ENCODE results near the gene FBN2. TPM values are rescaled to one million over a fixed set of nuclear protein-coding genes. Genes with fewer than 3 reads are reported as not detected.
A peak's percentile ranks its signal among the peaks of the same experiment; 100 is the strongest.

The FBN2 gene
- total and polyA plus RNA-seq, 2 donors (not counting 1 experiment from before 2014, with no cell fraction given): 43.1 to 80.1 TPM

DNA sequence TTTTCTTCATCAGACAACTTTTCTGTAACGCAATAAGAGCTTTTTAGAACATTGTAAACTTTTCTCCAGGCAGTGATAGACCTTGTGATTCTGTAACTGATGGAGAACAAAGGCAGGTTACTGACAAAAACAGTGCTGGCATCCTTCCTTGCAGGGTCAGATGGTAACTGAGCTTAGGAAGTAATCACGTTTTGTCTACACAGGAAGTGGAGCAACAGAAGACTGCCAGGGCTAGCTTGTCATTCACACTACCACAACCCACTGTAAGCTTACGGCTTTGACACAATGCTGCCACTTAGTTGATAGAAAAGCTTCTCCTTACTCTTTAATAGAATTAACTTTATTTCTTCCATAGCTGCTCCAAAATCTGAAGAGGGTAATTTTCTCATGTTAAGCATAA, 46.8 kb downstream of the FBN2 start:
- H3K79me2 ChIP-seq (ENCODE audit: control insufficient read depth, insufficient read depth, low read length): no peaks in the 10 kb centered on the region
- H3K9me3 ChIP-seq (ENCODE audit: control insufficient read depth, insufficient read depth, low read depth, low read length): no peaks in the 10 kb centered on the region
- no peaks in the 10 kb centered on the region for H3K27me3 ChIP-seq (ENCODE audit: control insufficient read depth, insufficient read depth, low read length)
- peak; percentile 5 to 31 for DNase-seq (ENCODE audit: low read depth in 2 of 2)
- no peak for TF ChIP-seq EZH2 (IDR thresholded peaks at IDR 0.05; ENCODE audit: low read length, missing control alignments)
- no peak overlapping the region for H2AFZ ChIP-seq (ENCODE audit: low read length)
- H4K20me1 ChIP-seq (ENCODE audit: control insufficient read depth, extremely low read depth, insufficient read depth, low read length): no peaks in the 10 kb centered on the region
- no peak overlapping the region for H3K4me3 ChIP-seq (replicated peaks in 1 of 4; ENCODE audit: control extremely low read depth in 1 of 4, insufficient read depth in 1 of 4, low read depth in 3 of 4, low read length in 4 of 4)
- no peak overlapping the region for H3K9ac ChIP-seq (ENCODE audit: insufficient read depth, low read length)
- no peaks in the 10 kb centered on the region for H3K4me1 ChIP-seq (ENCODE audit: control insufficient read depth, extremely low read depth, insufficient read depth, low read length)
- H3K27ac ChIP-seq (ENCODE audit: insufficient read depth, low read length): no peak overlapping the region
- no peak overlapping the region for H3K4me2 ChIP-seq (ENCODE audit: extremely low read depth, insufficient read depth, low read length)
- H3K36me3 ChIP-seq (ENCODE audit: control insufficient read depth, insufficient read depth, low read length): no peaks in the 10 kb centered on the region

GRCh38 chr5:128490761-128491160, 47.3 kb downstream of the FBN2 start:
- Histone ChIP-seq H3K27me3 (ENCODE audit: control insufficient read depth, insufficient read depth, low read length) (no peaks in the 10 kb centered on the region), H3K4me2 (ENCODE audit: extremely low read depth, insufficient read depth, low read length) (no peak overlapping the region), H3K9ac (ENCODE audit: insufficient read depth, low read length) (no peak overlapping the region), H3K4me1 (ENCODE audit: control insufficient read depth, extremely low read depth, insufficient read depth, low read length) (no peaks in the 10 kb centered on the region), H2AFZ (ENCODE audit: low read length) (no peak overlapping the region), H3K9me3 (ENCODE audit: control insufficient read depth, insufficient read depth, low read depth, low read length) (no peaks in the 10 kb centered on the region), H3K79me2 (ENCODE audit: control insufficient read depth, insufficient read depth, low read length) (no peaks in the 10 kb centered on the region), H3K27ac (ENCODE audit: insufficient read depth, low read length) (no peak overlapping the region), H3K4me3 (replicated peaks in 1 of 4; ENCODE audit: control extremely low read depth in 1 of 4, insufficient read depth in 1 of 4, low read depth in 3 of 4, low read length in 4 of 4) (no peak overlapping the region), H4K20me1 (ENCODE audit: control insufficient read depth, extremely low read depth, insufficient read depth, low read length) (no peaks in the 10 kb centered on the region), H3K36me3 (ENCODE audit: control insufficient read depth, insufficient read depth, low read length) (no peaks in the 10 kb centered on the region)
- DNase-seq (ENCODE audit: low read depth in 2 of 2): peak in 1 of 2 donors; percentile 30
- TF ChIP-seq EZH2 (IDR thresholded peaks at IDR 0.05; ENCODE audit: low read length, missing control alignments): no peak
- TF ChIP-seq, protein P1, sequence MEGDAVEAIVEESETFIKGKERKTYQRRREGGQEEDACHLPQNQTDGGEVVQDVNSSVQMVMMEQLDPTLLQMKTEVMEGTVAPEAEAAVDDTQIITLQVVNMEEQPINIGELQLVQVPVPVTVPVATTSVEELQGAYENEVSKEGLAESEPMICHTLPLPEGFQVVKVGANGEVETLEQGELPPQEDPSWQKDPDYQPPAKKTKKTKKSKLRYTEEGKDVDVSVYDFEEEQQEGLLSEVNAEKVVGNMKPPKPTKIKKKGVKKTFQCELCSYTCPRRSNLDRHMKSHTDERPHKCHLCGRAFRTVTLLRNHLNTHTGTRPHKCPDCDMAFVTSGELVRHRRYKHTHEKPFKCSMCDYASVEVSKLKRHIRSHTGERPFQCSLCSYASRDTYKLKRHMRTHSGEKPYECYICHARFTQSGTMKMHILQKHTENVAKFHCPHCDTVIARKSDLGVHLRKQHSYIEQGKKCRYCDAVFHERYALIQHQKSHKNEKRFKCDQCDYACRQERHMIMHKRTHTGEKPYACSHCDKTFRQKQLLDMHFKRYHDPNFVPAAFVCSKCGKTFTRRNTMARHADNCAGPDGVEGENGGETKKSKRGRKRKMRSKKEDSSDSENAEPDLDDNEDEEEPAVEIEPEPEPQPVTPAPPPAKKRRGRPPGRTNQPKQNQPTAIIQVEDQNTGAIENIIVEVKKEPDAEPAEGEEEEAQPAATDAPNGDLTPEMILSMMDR (conservative IDR thresholded peaks at IDR 0.05 in 1 of 2, IDR thresholded peaks at IDR 0.05 in 1 of 2; ENCODE audit: low read depth in 1 of 2, low read length in 2 of 2): no peak

- no peaks in the 10 kb centered on the region for H3K4me1 ChIP-seq (ENCODE audit: control insufficient read depth, extremely low read depth, insufficient read depth, low read length)
- DNase-seq (ENCODE audit: low read depth in 2 of 2): peak in 1 of 2 donors; percentile 36
- no peaks in the 10 kb centered on the region for H4K20me1 ChIP-seq (ENCODE audit: control insufficient read depth, extremely low read depth, insufficient read depth, low read length)
- H3K36me3 ChIP-seq (ENCODE audit: control insufficient read depth, insufficient read depth, low read length): no peaks in the 10 kb centered on the region
- no peak overlapping the region for H3K9ac ChIP-seq (ENCODE audit: insufficient read depth, low read length)
- no peak overlapping the region for H3K4me3 ChIP-seq (replicated peaks in 1 of 4; ENCODE audit: control extremely low read depth in 1 of 4, insufficient read depth in 1 of 4, low read depth in 3 of 4, low read length in 4 of 4)
- no peaks in the 10 kb centered on the region for H3K27me3 ChIP-seq (ENCODE audit: control insufficient read depth, insufficient read depth, low read length)
- TF ChIP-seq, protein P1 (conservative IDR thresholded peaks at IDR 0.05 in 1 of 2, IDR thresholded peaks at IDR 0.05 in 1 of 2; ENCODE audit: low read depth in 1 of 2, low read length in 2 of 2): no peak
- no peak overlapping the region for H2AFZ ChIP-seq (ENCODE audit: low read length)
- H3K9me3 ChIP-seq (ENCODE audit: control insufficient read depth, insufficient read depth, low read depth, low read length): no peaks in the 10 kb centered on the region
- H3K79me2 ChIP-seq (ENCODE audit: control insufficient read depth, insufficient read depth, low read length): no peaks in the 10 kb centered on the region
- H3K4me2 ChIP-seq (ENCODE audit: extremely low read depth, insufficient read depth, low read length): no peak overlapping the region
- H3K27ac ChIP-seq (ENCODE audit: insufficient read depth, low read length): no peak overlapping the region
These were observed 51.0 kb downstream of the FBN2 start for GRCh38 chr5:128487041-128487440.

Data from fibroblast of lung (primary cell).